Measurements from ENCODE around the gene FOXP2. TPM values are rescaled to one million over a fixed set of nuclear protein-coding genes. Genes with fewer than 3 reads are reported as not detected.

The FOXP2 gene
- total RNA-seq, 1 donor from 2014 or later: 7.6 TPM

DNA sequence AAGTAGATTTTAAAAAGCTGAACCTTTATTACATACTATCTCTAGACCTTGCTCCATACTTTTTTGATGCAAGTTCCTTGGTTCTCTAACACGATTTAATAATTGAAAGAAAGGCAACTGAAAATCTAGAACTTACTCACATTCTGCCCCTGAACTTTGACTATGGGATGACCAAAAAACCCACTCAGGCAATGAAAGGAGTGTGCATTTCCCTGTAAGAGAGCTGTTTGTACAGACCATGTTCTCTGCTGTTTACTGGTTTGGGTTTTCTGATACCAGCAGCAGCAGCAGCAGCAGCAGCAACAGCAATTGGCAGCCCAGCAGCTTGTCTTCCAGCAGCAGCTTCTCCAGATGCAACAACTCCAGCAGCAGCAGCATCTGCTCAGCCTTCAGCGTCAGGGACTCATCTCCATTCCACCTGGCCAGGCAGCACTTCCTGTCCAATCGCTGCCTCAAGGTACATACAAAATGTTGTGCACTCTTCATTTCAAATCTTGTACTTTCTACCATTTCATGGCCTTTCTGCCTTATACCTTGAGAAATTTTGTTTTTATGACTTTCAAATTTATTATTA lies 216.7 kb downstream of the FOXP2 start:
- Histone ChIP-seq H3K36me3 (no peaks in the 10 kb centered on the region), H3K27me3 (no peaks in the 10 kb centered on the region), H3K9me3 (no peaks in the 10 kb centered on the region), H3K4me1 (no peaks in the 10 kb centered on the region), H3K27ac (no peak overlapping the region), H3K4me3 (no peak overlapping the region)
- DNase-seq: no peak
- intact Hi-C loops (cut with DNase I): no loop called here
- no peak for ATAC-seq
- TF ChIP-seq, protein P1, sequence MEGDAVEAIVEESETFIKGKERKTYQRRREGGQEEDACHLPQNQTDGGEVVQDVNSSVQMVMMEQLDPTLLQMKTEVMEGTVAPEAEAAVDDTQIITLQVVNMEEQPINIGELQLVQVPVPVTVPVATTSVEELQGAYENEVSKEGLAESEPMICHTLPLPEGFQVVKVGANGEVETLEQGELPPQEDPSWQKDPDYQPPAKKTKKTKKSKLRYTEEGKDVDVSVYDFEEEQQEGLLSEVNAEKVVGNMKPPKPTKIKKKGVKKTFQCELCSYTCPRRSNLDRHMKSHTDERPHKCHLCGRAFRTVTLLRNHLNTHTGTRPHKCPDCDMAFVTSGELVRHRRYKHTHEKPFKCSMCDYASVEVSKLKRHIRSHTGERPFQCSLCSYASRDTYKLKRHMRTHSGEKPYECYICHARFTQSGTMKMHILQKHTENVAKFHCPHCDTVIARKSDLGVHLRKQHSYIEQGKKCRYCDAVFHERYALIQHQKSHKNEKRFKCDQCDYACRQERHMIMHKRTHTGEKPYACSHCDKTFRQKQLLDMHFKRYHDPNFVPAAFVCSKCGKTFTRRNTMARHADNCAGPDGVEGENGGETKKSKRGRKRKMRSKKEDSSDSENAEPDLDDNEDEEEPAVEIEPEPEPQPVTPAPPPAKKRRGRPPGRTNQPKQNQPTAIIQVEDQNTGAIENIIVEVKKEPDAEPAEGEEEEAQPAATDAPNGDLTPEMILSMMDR (IDR thresholded peaks at IDR 0.05): no peak

DNA sequence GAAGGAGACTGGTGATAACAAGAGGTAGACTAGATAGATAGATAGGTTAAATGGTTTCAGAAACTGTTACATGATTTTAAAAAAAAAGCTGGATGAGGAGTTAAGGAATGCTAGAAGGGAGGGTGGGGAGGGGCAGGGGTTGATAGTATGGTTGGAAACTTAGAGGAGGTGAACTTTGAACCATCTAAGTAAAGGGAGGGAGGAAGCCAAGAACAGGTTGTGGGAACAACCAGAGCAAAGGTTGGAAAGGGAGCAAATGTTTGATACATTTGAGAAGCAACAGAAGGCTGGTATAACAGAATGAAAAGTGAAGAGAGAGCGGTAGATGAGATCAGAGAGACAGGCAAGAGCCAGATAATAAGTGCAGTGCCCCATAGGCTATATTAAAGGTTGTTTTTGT lies 224.8 kb downstream of the FOXP2 start:
- intact Hi-C loops (cut with DNase I): no loop called here
- no peaks in the 10 kb centered on the region for H3K9me3 ChIP-seq
- no peak for ATAC-seq
- no peaks in the 10 kb centered on the region for H3K27me3 ChIP-seq
- H3K4me1 ChIP-seq: no peaks in the 10 kb centered on the region
- H3K4me3 ChIP-seq: no peak overlapping the region
- H3K27ac ChIP-seq: no peak overlapping the region
- DNase-seq: no peak
- H3K36me3 ChIP-seq: no peaks in the 10 kb centered on the region
- TF ChIP-seq, protein P1 (IDR thresholded peaks at IDR 0.05): no peak

DNA sequence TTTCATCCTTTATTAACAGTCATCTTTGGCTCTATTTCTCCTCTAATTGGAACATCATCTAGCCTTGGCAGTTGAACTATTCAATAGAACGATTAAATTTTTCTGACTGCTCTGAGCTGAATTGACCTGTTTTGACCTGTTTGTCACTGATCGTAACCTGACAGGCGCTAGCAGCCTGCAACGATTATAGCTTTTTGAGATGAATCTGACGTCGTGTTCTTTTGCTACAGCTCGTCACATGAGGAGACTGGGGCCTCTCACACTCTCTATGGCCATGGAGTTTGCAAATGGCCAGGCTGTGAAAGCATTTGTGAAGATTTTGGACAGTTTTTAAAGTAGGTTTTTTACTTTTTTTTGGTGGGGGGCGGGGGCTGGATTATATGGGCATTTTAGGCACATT lies 229.8 kb downstream of the FOXP2 start:
- H3K4me1 ChIP-seq: no peaks in the 10 kb centered on the region
- TF ChIP-seq, protein P1 (IDR thresholded peaks at IDR 0.05): no peak
- intact Hi-C loops (cut with DNase I): no loop called here

DNA sequence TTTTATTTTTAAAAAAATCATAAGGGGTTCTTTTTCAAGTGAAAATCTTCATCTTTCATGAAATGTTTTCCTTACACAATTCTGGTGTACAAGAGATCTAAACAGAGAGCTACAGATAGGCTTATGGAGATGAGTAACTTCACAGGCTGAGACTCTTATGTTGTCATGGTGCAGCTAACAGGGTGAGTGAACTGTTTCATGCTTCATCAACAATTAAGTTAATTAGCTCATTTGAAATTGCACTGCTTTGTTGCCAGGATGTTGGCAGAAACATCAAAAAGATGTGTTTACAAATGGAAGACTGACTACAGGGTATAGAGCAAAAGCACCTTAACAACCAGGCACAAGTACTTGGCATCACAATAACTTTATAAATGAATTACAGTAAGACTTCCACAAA lies 230.8 kb downstream of the FOXP2 start:
- DNase-seq: no peak
- Histone ChIP-seq H3K9me3 (no peaks in the 10 kb centered on the region), H3K4me3 (no peak overlapping the region), H3K4me1 (no peaks in the 10 kb centered on the region), H3K27me3 (no peaks in the 10 kb centered on the region), H3K36me3 (no peaks in the 10 kb centered on the region), H3K27ac (no peak overlapping the region)
- intact Hi-C loops (cut with DNase I): no loop called here
- TF ChIP-seq, protein P1 (IDR thresholded peaks at IDR 0.05): no peak
- no peak for ATAC-seq

More for the DNA sequence above, 229.8 kb downstream of the FOXP2 start:
- ATAC-seq (no peak), DNase-seq (no peak)
- Histone ChIP-seq H3K27ac (no peak overlapping the region), H3K27me3 (no peaks in the 10 kb centered on the region), H3K9me3 (no peaks in the 10 kb centered on the region), H3K4me3 (no peak overlapping the region), H3K36me3 (no peaks in the 10 kb centered on the region)

DNA sequence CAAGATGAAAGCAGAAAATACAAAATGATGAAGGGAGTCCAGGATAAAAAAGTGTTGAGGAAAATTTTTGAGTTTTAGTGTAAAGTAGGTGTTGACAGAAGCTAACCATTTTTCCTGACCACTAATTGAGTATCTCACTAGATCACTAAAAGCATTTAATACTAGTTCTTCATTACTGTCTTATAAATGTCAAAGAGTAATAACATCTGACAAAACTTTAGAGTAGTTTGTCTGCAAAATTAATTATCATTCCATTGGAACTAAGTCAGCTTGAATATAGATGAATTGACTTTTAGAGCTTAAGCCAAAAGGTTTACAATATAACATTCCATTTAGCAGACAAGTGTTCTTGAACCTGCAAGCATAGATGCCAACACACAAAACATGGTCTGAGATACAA lies 232.9 kb downstream of the FOXP2 start:
- H3K9me3 ChIP-seq: no peaks in the 10 kb centered on the region
- H3K27me3 ChIP-seq: no peaks in the 10 kb centered on the region
- intact Hi-C loops (cut with DNase I): no loop called here
- TF ChIP-seq, protein P1 (IDR thresholded peaks at IDR 0.05): no peak
- no peaks in the 10 kb centered on the region for H3K36me3 ChIP-seq
- no peak overlapping the region for H3K4me3 ChIP-seq
- ATAC-seq (no peak), DNase-seq (no peak)
- H3K27ac ChIP-seq: no peak overlapping the region
- no peaks in the 10 kb centered on the region for H3K4me1 ChIP-seq

DNA sequence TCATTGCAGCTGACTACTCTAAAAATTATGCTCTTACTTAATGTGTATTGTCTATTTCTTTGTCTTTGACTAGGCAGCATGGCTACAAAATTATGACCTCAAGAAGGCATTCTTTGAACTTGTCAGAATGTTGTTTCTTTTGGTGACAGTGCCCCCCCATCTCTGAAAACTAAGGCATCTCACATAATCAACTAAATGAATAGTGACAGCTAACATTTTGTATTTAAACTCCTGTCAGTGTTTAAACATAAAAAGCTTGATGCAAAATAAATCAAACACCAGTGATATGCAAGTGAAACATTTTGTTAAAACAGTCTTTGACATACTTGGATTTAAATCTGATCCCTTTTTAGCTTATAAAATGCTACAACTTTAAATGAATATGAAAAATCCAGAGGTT lies 233.5 kb downstream of the FOXP2 start:
- Histone ChIP-seq H3K27ac (no peak overlapping the region), H3K36me3 (no peaks in the 10 kb centered on the region), H3K4me1 (no peaks in the 10 kb centered on the region), H3K27me3 (no peaks in the 10 kb centered on the region), H3K4me3 (no peak overlapping the region), H3K9me3 (no peaks in the 10 kb centered on the region)
- intact Hi-C loops (cut with DNase I): no loop called here
- ATAC-seq (no peak), DNase-seq (no peak)
- TF ChIP-seq, protein P1 (IDR thresholded peaks at IDR 0.05): no peak
